ENCODE data around the gene TMUB2.

DNA sequence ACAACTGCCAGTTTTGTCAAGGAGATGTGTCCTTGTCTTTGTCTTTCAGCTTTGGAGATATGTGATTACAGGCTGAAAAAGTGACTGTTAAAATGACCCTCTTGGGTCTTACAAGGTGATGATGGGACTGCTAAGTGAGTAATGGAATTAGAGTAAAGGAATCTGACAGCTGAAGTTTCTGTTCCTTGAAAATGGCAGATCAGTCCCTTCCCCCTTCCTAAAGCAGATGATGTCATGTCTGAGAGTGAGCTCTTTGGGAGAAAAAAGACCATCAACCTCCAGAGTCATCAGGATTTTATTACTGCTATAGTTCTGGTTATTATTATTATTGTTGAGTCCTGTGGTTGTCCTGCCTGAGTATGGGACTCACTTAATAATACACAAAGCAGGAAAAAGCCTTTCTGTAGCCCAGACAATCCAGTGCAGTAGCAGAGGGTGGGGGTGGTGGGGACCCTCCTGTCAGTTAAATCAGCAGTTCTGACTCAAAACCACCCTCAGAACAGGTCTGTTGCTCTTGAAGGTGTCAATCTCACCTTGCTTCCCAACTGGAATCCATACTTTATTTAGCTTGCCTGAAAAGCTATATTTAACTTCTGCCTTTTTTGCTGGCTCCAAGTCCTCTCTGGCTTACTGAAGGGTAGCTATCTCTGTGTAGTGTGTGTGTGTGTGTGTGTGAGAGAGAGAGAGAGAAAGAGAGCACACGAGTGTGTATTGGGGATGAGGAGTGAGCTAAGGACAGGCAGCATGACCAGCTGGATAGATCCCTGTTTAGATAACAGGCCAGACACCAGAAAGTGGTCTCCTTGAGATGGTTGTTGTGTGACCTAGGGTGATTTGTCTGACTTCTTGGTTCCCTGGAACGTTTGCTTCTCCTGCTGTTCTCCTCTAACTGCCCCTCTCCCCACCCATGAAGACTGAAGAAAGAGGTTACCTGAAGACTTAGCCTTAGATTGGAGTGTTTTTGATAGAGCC lies 40.1 kb upstream of the TMUB2 start:
- no peak for TF ChIP-seq POLR2A (IDR thresholded peaks at IDR 0.05)
- TF ChIP-seq, protein P1, sequence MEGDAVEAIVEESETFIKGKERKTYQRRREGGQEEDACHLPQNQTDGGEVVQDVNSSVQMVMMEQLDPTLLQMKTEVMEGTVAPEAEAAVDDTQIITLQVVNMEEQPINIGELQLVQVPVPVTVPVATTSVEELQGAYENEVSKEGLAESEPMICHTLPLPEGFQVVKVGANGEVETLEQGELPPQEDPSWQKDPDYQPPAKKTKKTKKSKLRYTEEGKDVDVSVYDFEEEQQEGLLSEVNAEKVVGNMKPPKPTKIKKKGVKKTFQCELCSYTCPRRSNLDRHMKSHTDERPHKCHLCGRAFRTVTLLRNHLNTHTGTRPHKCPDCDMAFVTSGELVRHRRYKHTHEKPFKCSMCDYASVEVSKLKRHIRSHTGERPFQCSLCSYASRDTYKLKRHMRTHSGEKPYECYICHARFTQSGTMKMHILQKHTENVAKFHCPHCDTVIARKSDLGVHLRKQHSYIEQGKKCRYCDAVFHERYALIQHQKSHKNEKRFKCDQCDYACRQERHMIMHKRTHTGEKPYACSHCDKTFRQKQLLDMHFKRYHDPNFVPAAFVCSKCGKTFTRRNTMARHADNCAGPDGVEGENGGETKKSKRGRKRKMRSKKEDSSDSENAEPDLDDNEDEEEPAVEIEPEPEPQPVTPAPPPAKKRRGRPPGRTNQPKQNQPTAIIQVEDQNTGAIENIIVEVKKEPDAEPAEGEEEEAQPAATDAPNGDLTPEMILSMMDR (IDR thresholded peaks at IDR 0.05): no peak

All from Peyer's patch (tissue), 4 donors.